Vagina (tissue), 2 donors: ENCODE measurements around the gene DOLPP1. TPM values are rescaled to one million over a fixed set of nuclear protein-coding genes. Genes with fewer than 3 reads are reported as not detected.
"Not testable (repeated sequence)": the region's sequence is repeated elsewhere in the genome, so short reads cannot be mapped to it uniquely, and the experiment has no call there.

Experiments
- DNase-seq, 2 donors: peaks; one replicate each; pipeline ENCODE4 v3.0.0-alpha.2; 2017; ENCODE audit errors: extremely low spot score in 2 of 2
- H3K27ac ChIP-seq: fragments of 200-600 bp; sonication (generic); one replicate; pipeline ENCODE4 v1.5.1; 2019
- H3K27me3 ChIP-seq: fragments of 200-600 bp; sonication (generic); one replicate; pipeline ENCODE4 v1.5.1; 2019
- H3K36me3 ChIP-seq, 2 donors: fragments of 200-600 bp; sonication (generic); one replicate each; pipeline ENCODE4 v1.5.1; 2017 to 2019
- H3K4me1 ChIP-seq: fragments of 200-600 bp; sonication (generic); one replicate; pipeline ENCODE4 v1.5.1; 2019
- H3K4me3 ChIP-seq, 2 donors: fragments of 200-600 bp; sonication (generic); 1 replicate in 1 of 2; 2 replicates in 1 of 2; pipeline ENCODE4 v1.5.1; 2016 to 2019
- H3K9me3 ChIP-seq: fragments of 200-600 bp; sonication (generic); one replicate; pipeline ENCODE4 v1.5.1; 2019
- CTCF ChIP-seq, 3 experiments: fragments of 450-650 bp in 2 of 3; fragments of 200-600 bp in 1 of 3; sonication (generic) in 1 of 3; IDR thresholded peaks; one replicate each; pipeline ENCODE4 v1.5.1; 2017 to 2019; ENCODE audit warnings: antibody characterized with exemption in 3 of 3, mild to moderate bottlenecking in 2 of 3, moderate library complexity in 2 of 3
- POLR2A ChIP-seq, 2 donors: fragments of 450-650 bp; IDR thresholded peaks; one replicate each; pipeline ENCODE4 v1.6.1; 2017; ENCODE audit warnings: antibody characterized with exemption in 2 of 2, mild to moderate bottlenecking in 2 of 2, moderate library complexity in 2 of 2
- POLR2AphosphoS5 ChIP-seq, 2 donors: sonication (generic); formaldehyde crosslinking; IDR thresholded peaks; one replicate each; pipeline ENCODE4 v1.9.0; 2017; ENCODE audit warnings: antibody characterized with exemption in 2 of 2, mild to moderate bottlenecking in 2 of 2, low read depth in 1 of 2; ENCODE audit not compliant: insufficient read depth in 1 of 2
- intact Hi-C: fragments of 100-400 bp; cut with DNase I; formaldehyde crosslinking; loops from one replicate; pipeline ENCODE4 v1.15.1; 2023
- total RNA-seq: library from RNA; depleted of rRNA; stranded (reverse); fragments of >200 nt; gene quantifications from one replicate; pipeline ENCODE4 v1.2.3, GENCODE V29; 2016

The DOLPP1 gene
- total RNA-seq, 1 donor from 2014 or later: 3.2 TPM

- no peak overlapping the region for H3K27ac ChIP-seq
Measured at GRCh38 chr9:129126749-129127618, 46.1 kb downstream of the DOLPP1 start.

GRCh38 chr9:129128689-129129088 lies 47.8 kb downstream of the DOLPP1 start:
- intact Hi-C loops: loop anchor here (10.0 kb wide), 1 partner anchor 586 kb away; no protein-coding TSS in a partner anchor
- Histone ChIP-seq H3K36me3 (peaks cover 0 to 11% of the 10 kb centered on the region in 2 donors), H3K4me3 (no peak overlapping the region), H3K27ac (no peak overlapping the region), H3K4me1 (no peaks in the 10 kb centered on the region), H3K27me3 (no peaks in the 10 kb centered on the region), H3K9me3 (no peaks in the 10 kb centered on the region)
- TF ChIP-seq POLR2A (IDR thresholded peaks at IDR 0.05) (no peak), CTCF (IDR thresholded peaks at IDR 0.05) (no peak), POLR2AphosphoS5 (IDR thresholded peaks at IDR 0.05; ENCODE audit: insufficient read depth in 1 of 2, low read depth in 1 of 2) (no peak)
- DNase-seq: no peak

More at GRCh38 chr9:129126749-129127618, 46.1 kb downstream of the DOLPP1 start:
- peaks cover 0 to 23% of the 10 kb centered on the region in 2 donors for H3K36me3 ChIP-seq
- no peaks in the 10 kb centered on the region for H3K9me3 ChIP-seq
- intact Hi-C loops: loop anchor here (10.0 kb wide), 1 partner anchor 588 kb away; no protein-coding TSS in a partner anchor
- no peak for TF ChIP-seq CTCF (IDR thresholded peaks at IDR 0.05)
- TF ChIP-seq POLR2AphosphoS5 (IDR thresholded peaks at IDR 0.05; ENCODE audit: insufficient read depth in 1 of 2, low read depth in 1 of 2): no peak
- no peak for TF ChIP-seq POLR2A (IDR thresholded peaks at IDR 0.05)
- no peaks in the 10 kb centered on the region for H3K4me1 ChIP-seq
- no peak overlapping the region for H3K4me3 ChIP-seq
- no peaks in the 10 kb centered on the region for H3K27me3 ChIP-seq
- DNase-seq: no peak

- H3K9me3 ChIP-seq, H3K27ac ChIP-seq, H3K27me3 ChIP-seq, H3K4me3 ChIP-seq, intact Hi-C loops, H3K4me1 ChIP-seq, DNase-seq: not testable (repeated sequence)
- peaks cover 0 to 17% of the 10 kb centered on the region in 2 donors for H3K36me3 ChIP-seq
Measured at GRCh38 chr9:129130271-129130670, 49.4 kb downstream of the DOLPP1 start.

- intact Hi-C loops: no loop called here
- no peak overlapping the region for H3K4me3 ChIP-seq
- H3K27me3 ChIP-seq: no peaks in the 10 kb centered on the region
Measured at GRCh38 chr9:129130791-129131190, 49.9 kb downstream of the DOLPP1 start.

More at GRCh38 chr9:129130791-129131190, 49.9 kb downstream of the DOLPP1 start:
- H3K9me3 ChIP-seq: no peaks in the 10 kb centered on the region
- H3K36me3 ChIP-seq: peaks cover 0 to 22% of the 10 kb centered on the region in 2 donors
- H3K4me1 ChIP-seq: no peaks in the 10 kb centered on the region
- TF ChIP-seq POLR2A (IDR thresholded peaks at IDR 0.05): no peak
- no peak for TF ChIP-seq POLR2AphosphoS5 (IDR thresholded peaks at IDR 0.05; ENCODE audit: insufficient read depth in 1 of 2, low read depth in 1 of 2)
- TF ChIP-seq CTCF (IDR thresholded peaks at IDR 0.05): no peak
- H3K27ac ChIP-seq: no peak overlapping the region
- DNase-seq: no peak
